Esophagus muscularis mucosa (tissue), 3 donors: ENCODE data around the gene PRR12.

ENCODE experiments used
- CTCF ChIP-seq, 3 experiments: fragments of 200-600 bp in 2 of 3; fragments of 450-650 bp in 1 of 3; sonication (generic) in 2 of 3; IDR thresholded peaks; one replicate each; pipeline ENCODE4 v1.5.1; 2017 to 2019; ENCODE audit warnings: antibody characterized with exemption in 3 of 3, mild to moderate bottlenecking in 2 of 3, moderate library complexity in 1 of 3
- POLR2A ChIP-seq: fragments of 450-650 bp; IDR thresholded peaks from one replicate; pipeline ENCODE4 v1.6.1; 2017; ENCODE audit warnings: antibody characterized with exemption, moderate library complexity, mild to moderate bottlenecking, low read depth

DNA sequence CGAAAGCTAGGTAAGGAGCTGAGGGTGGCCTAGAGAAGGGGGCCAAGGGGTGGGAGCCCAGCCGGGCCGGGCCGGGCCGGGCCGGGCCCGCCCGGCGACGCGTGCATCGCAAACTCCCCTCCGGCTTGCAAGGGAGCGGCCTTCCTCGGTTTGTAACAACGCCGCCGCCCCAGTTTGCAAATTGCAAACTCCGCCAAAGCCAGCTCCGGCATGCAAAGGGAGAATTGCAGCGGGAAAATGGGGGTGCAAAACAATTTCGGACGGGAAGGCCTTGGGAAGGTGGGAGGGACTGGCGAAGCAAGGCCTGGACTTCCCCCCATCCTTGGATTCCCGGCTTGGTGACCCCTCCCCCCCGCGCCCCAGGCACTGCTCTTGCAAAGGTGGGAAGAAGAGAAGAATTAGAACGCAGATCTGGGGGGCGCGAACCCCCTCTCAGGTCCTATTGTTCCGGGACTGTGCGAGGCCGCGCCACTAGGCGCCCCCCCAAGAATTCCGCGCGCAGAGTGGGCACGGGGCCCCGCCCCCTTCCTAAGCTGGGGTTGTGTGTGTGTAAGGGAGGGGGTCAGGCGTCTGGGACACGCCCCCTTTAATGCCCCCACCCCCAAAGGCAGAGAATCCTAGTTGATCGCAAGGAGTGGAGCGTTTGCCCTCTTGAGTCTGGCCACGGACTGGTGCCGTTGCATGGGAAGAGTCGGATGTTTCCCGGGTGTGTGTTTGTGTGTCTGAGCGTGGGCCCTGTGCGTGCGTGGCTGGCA is 926 bp downstream of the PRR12 start:
- TF ChIP-seq POLR2A, result no peak
- TF ChIP-seq CTCF (IDR thresholded peaks at IDR 0.05), result no peak
